HG02642 (cell line): ENCODE measurements around the gene KCNAB1.
"Not testable (repeated sequence)": the region's sequence is repeated elsewhere in the genome, so short reads cannot be mapped to it uniquely, and the experiment has no call there.

Experiments used
- ATAC-seq: cut with Tn5 transposase; IDR thresholded peaks from one replicate; pipeline ENCODE4 v1.9.1; 2021; ENCODE audit warnings: mild to moderate bottlenecking; ENCODE audit not compliant: unreplicated experiment, poor library complexity

Gene KCNAB1

GRCh38 chr3:156120528-156121251, at the start of gene KCNAB1:
Gene KCNAB1 (plus strand): TSS chr3:156120578.
- ATAC-seq = no peak

DNA sequence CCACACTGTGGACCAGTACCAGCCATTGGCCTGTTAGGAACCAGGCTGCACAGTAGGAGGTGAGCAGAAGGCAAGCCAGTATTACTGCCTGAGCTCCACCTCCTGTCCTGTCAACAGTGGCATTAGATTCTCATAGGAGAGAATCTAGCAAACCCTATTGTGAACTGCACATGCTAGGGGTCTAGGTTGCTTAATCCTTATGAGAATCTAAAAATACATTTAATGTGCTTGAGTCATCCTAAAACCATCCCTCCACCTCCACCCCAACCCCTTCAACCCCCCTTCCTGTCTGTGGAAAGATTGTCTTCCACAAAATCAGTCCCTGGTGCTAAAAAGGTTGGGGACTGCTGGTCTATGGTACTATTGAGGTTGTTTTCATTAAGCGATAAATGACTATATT, 49.3 kb upstream of the KCNAB1 start:
- ATAC-seq = no peak

- not testable (repeated sequence) for ATAC-seq
Observed at GRCh38 chr3:156072950-156073657, 47.3 kb upstream of the KCNAB1 start.

DNA sequence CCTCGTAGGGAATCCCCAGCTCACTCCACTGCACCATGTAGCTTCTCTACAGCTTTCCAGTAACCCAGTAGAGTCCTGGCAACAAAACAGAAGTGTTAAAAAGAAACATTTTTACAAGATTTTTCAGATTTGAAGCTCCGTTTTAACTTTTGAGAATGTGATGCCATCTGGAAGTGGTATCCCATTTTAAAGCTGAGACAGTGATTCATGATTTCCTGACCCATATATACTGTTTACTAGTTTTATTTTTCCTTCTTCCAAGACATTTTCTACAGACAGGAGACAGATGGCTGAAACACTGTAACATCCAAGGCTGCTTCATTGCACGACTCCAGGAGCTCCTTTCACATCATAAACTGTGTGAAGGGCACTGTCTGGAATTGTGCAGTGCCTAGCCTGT, 30.3 kb upstream of the KCNAB1 start:
- no peak for ATAC-seq

GRCh38 chr3:156093964-156094363, 26.4 kb upstream of the KCNAB1 start:
- no peak for ATAC-seq

- no peak for ATAC-seq
Observed at GRCh38 chr3:156094391-156094790, 26.0 kb upstream of the KCNAB1 start.

DNA sequence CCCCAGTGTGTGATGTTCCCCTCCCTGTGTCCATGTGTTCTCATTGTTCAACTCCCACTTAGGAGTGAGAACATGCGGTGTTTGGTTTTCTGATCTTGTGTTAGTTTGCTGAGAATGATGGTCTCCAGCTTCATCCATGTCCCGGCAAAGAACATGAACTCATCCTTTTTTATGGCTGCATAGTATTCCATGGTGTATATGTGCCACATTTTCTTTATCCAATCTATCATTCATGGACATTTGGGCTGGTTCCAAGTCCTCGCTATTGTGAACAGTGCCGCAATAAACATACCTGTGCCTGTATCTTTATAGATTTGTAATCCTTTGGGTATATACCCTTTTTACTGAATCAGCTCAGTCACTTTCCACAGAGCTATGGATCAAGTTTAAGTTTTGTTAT, 24.7 kb upstream of the KCNAB1 start:
- ATAC-seq = not testable (repeated sequence)

- ATAC-seq = peak; percentile 52
Observed at GRCh38 chr3:156098437-156099035, 21.8 kb upstream of the KCNAB1 start.

DNA sequence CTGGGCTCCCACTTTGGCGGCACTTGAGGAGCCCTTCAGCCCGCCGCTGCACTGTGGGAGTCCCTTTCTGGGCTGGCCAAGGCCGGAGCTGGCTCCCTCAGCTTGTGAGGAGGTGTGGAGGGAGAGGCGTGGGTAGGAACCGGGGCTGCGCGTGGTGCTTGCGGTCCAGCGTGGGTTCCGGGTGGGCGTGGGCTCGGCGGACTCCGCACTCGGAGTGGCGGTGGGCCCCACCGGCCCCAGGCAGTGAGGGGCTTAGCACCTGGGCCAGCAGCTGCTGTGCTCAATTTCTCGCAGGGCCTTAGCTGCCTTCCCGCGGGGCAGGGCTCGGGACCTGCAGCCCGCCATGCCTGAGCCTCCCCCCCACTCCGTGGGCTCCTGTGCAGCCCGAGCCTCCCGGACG, 21.0 kb upstream of the KCNAB1 start:
- not testable (repeated sequence) for ATAC-seq

- not testable (repeated sequence) for ATAC-seq
Observed at GRCh38 chr3:156099984-156100383, 20.4 kb upstream of the KCNAB1 start.

GRCh38 chr3:156102267-156102931, 18.0 kb upstream of the KCNAB1 start:
- no peak for ATAC-seq

DNA sequence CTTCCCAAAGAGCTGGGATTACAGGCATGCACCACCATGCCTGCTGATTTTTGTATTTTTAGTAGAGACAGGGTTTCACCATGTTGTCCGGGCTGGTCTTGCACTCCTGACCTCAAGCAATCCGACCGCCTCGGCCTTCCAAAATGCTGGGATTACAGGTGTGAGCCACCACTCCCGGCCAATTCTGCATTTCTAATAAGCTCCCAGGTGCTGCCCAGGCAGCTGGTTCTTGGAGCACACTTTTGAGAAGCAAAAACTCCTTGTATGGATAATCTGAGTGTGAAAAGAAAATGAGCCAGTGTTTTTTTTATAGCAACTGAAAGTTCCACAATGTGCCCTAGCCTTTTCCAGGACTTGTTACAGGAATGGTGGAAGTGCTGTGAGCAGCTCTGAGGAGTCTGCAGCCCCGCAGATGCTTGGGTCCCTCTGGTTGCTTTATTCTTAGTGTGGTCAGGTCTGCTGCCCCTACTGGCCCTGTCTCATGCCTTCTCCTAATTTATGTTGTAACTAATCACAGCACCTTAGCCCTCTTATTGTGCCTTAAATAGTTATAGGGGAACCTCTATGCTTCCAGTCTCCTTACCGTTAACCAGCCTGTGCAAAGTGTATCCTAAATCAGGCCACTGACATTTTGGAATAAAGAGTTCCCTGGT, 13.5 kb upstream of the KCNAB1 start:
- ATAC-seq = no peak

GRCh38 chr3:156107504-156107903, 12.9 kb upstream of the KCNAB1 start:
- no peak for ATAC-seq

DNA sequence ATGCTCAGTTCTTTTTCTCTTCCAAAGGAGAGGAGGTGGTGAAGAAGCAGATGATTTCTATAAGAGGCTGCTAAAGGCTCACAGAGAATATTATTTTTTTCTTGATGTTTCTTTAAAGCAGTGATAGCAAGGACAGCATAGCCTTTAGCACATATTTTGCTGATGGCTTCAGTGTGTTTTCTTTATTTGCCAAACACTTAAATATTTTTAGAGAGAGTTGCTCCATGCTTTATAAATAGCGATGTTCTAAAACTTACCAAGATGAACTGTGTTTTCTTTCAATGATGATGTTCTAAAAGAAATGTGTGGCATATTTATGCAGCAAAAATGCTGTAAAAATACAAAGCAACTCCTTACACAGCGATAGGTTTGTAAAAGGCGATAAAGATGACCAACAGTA, 11.8 kb upstream of the KCNAB1 start:
- ATAC-seq = no peak

DNA sequence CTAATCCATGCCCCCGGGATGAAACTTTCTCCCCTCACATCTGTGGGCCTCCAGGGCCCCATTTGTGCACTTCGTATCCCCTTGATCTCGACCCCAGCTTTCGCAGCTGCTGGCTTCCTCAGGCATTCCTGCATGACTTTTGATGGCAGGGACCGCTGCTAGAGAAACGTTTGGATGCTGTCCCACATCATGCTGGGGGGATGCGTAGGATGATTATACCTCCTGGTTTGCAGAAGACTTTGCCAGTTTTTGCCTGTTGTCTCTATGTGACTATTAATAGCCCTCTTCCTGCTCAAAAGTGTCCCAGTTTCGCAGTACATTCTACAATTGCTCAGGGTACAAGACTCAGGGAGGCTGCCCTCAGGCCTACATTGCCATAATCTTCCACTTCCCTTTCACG, 10.4 kb upstream of the KCNAB1 start:
- ATAC-seq = no peak

GRCh38 chr3:156126467-156126866, 6.1 kb downstream of the KCNAB1 start:
- no peak for ATAC-seq

GRCh38 chr3:156131241-156131640, 10.9 kb downstream of the KCNAB1 start:
- ATAC-seq = no peak

GRCh38 chr3:156131799-156132198, 11.4 kb downstream of the KCNAB1 start:
- no peak for ATAC-seq

DNA sequence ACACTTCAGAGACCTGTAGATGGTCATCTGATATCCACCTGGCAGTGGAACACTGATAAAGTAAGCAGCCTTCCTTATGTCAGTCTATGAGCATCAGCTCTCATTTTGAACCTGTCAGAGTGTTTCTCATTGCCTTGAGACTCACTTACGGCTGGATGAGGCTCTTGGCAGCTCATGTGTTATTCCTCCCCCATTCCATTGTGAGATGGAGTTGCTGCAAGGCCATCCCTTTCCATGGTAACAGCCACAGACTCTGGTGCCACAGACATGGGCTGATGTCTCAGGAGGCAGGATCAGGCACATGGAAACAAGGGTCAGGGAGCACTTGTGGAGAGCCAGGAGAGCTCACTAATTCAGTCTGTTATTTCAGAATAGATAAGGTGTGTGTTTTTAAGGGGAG, 11.9 kb downstream of the KCNAB1 start:
- ATAC-seq = no peak

DNA sequence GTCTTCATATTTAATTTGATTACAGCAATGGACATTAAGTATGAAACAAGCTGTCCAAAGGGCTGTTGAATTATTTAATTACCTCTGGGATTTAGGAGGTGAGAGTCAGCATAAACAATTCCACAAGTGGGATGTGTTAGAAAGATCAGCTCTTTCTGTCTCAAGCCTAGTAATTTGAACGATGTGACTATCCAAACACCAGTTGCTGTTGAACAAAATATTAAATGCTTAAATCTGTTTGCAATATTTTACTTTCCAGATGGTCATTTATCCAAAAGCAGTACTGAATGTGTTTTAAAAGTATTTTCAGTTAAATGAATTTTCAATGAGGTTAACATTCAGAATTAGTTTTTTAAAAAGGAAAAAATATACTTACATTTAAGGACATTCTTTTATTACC, 12.7 kb downstream of the KCNAB1 start:
- no peak for ATAC-seq
